ENCODE results near the gene WDR53. TPM values are rescaled to one million over a fixed set of nuclear protein-coding genes. Genes with fewer than 3 reads are reported as not detected.
"Not testable (repeated sequence)": the region's sequence is repeated elsewhere in the genome, so short reads cannot be mapped to it uniquely, and the experiment has no call there.

The WDR53 gene
- total RNA-seq (5.7 TPM), polyA plus RNA-seq (13.2 TPM)

DNA sequence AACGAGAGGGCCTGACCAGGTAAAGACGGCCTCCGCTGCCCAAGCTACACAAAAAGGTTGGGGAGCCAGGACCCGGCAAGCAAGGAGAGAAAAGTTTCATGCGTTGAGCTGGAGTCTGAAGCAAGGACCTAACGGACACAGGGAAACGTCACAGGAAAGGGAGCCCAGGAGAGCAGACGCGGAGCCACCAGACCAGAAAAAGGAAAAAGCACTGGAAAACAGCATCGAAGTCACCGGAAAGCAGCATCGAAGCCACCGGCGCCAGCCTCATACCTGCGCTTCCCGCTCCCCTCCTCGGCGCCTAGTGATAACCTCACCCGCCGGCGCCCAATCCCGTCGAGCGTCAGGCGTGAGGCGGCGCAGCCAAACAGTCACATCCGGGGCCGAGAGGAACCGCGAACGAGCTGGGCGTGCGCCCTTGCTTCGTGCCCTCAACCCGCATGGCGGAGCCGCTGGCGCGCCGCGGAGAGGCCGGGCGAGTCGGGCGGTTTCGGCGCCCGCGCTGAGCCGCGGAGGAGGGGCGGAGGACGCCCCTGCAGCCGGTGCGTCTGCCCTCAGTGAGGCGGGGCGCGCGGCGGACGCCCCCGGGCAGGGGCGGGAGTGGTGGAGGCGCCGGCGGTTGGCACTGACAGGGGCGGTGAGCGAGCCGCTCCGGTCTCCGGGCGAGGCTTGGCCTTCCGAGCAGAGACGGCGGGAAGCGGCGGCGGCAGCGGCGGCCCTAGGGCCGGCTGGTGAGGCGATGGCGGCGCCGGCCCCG is at the start of gene WDR53, which contains the start of gene FBXO45:
Gene WDR53 (minus strand): TSS at position 309 of the 757 bp plus-strand sequence. CDS start 7,079 bp downstream, outside the sequence.
Gene FBXO45 (plus strand): TSS at position 415 of the 757 bp plus-strand sequence. CDS start 325 bp downstream, at position 740.
- H3K27ac ChIP-seq (ENCODE audit: low read depth), result peak within 1 kb of the TSS; percentile 65
- H3K4me1 ChIP-seq (ENCODE audit: insufficient read depth), result peaks cover 2% of the 10 kb centered on the region
- WGBS, result under 1% methylated on average over 87 of the region's 87 CpGs
- peaks cover 1% of the 10 kb centered on the region for H3K36me3 ChIP-seq (ENCODE audit: insufficient read depth)
- peak; percentile 84 for DNase-seq (ENCODE audit: extremely low spot score)
- peak within 1 kb of the TSS; percentile 61 for H3K4me3 ChIP-seq (ENCODE audit: low read depth, low read length)

DNA sequence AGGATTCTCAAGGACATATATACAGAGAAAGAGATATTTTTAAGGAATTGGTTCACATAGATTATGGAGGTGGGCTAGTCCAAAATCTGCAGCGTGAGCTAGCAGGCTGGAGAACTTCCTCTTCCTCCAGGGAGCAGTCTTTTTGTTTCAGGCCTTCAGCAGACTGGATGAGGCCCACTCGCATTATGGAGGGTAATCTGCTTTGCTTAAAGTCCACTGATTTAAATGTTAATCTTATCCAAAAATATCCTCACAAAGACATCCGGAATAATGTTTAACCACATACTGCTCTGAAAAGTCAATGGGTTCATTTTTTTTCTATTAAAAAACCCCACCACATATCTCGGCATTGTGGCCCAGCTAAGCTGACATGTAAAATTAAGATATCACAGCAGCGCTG is 48.9 kb upstream of the WDR53 start:
- Histone ChIP-seq H3K4me3 (ENCODE audit: low read depth, low read length) (no peak overlapping the region), H3K27ac (ENCODE audit: low read depth) (no peak overlapping the region), H3K4me1 (ENCODE audit: insufficient read depth) (no peaks in the 10 kb centered on the region), H3K36me3 (ENCODE audit: insufficient read depth) (no peaks in the 10 kb centered on the region)
- 64% methylated on average over 5 of the region's 5 CpGs for WGBS
- no peak for DNase-seq (ENCODE audit: extremely low spot score)

DNA sequence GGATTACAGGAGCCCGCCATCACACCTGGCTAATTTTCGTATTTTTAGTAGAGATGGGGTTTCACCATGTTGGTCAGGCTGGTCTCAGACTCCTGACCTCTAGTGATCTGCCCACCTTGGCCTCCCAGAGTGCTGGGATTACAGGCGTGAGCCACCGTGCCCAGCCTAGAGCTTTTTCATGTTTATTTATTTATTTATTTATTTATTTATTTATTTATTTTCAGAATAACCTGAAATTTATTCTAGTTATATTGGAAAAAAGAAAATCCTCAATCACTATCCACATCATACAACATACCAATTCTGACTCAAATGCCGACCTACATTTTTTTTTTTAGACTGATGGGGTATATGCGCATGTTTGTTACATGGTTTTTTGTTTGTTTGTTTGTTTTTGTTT is 46.9 kb upstream of the WDR53 start:
- not testable (repeated sequence) for H3K27ac ChIP-seq (ENCODE audit: low read depth); H3K36me3 ChIP-seq (ENCODE audit: insufficient read depth); H3K4me1 ChIP-seq (ENCODE audit: insufficient read depth); H3K4me3 ChIP-seq (ENCODE audit: low read depth, low read length); DNase-seq (ENCODE audit: extremely low spot score)
- WGBS, result 92% methylated on average over 6 of the region's 6 CpGs

DNA sequence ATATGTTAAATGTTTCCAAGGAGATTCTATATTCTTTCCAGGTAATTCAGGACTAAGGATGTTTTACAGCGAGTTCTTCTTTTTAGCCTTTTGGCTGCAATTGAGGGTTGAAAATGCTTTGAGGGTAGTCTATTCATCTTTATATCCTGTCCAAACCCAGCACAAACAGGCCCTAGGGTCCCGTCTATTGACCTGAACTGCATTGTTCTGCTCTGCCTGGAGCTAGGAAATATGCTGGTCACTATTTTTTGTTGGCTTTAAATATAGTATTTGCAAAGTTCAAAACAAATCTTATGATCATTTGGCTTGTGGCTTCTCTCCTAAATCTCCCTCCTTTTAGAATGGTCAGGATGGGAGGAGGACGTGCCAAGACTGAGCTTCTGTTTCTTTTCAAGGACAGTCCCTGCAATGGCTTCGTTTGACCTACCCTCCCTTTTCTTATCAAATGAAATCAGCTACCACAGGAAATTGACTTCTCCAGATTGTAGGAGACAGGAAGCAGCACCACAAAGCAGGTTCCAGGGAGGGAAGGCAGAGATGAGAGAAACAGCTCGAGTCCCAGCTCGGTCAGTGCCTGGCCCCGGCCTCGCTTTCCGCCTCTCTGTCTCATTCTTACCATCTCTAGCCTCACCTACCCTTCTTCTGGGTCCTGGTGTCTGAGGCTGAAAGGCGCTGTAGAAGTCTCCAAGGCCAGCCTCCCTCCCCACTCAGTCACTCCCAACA is 43.6 kb upstream of the WDR53 start:
- no peak for DNase-seq (ENCODE audit: extremely low spot score)
- WGBS, result 44% methylated on average over 10 of the region's 10 CpGs
- Histone ChIP-seq H3K4me1 (ENCODE audit: insufficient read depth) (no peaks in the 10 kb centered on the region), H3K27ac (ENCODE audit: low read depth) (no peak overlapping the region), H3K4me3 (ENCODE audit: low read depth, low read length) (no peak overlapping the region), H3K36me3 (ENCODE audit: insufficient read depth) (no peaks in the 10 kb centered on the region)

DNA sequence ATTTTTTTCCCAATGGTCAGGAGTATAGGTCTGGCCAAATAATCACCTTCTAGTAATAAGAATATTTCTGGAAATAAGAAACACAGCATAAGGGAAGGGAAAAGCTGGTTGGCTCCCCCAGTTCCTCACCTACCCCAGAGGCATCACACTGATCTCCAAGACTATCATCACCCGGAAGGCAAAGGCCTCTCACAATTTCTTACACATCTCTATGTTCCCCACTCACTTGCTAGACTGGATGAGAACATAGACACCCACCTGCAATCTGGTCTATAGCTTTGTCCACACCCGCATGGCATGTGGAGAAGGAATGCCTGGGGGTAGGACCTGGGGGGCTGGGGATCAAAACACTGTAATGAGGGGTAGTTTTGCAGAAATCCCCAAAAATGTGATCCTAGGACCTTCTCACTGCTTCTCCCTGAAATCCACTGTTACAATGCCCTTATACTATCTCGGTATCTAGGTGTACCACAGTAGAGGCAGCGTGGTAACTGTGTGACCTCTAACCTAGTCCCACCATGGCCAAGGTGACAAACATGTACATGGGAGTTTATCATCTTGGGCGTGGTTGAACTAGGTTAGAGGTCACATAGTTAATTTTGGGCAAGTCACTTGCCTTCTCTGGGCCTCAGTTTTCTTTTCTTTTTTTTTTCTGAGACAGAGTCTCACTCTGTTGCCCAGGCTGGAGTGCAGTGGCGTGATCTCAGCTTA is 41.6 kb upstream of the WDR53 start:
- DNase-seq (ENCODE audit: extremely low spot score), result no peak
- Histone ChIP-seq H3K4me1 (ENCODE audit: insufficient read depth) (no peaks in the 10 kb centered on the region), H3K27ac (ENCODE audit: low read depth) (no peak overlapping the region), H3K36me3 (ENCODE audit: insufficient read depth) (no peaks in the 10 kb centered on the region), H3K4me3 (ENCODE audit: low read depth, low read length) (no peak overlapping the region)
- 78% methylated on average over 6 of the region's 6 CpGs for WGBS

DNA sequence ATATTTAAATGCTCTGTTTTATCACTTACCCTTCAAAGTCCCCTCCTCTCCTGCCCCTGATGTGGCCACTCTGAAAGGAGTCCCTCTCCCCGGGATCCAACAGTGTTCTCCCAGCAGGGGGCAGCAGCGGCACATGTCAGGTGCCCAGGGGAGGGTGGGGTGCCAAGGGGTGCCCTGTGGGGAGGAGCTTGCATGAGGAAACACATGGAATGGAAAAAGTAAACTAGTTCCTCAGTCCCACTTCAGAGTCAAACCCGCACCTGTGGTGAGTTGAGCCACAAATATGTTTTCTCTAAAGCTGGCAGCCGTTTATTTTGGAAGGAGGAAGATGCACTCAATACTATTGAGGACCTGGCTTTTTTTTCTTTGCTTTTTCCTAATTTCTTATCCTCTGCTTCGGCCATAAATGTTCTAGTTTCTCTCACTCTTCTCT is 41.0 kb upstream of the WDR53 start:
- H3K27ac ChIP-seq (ENCODE audit: low read depth), result no peak overlapping the region
- 18% methylated on average over 5 of the region's 5 CpGs for WGBS
- H3K4me3 ChIP-seq (ENCODE audit: low read depth, low read length), result no peak overlapping the region

DNA sequence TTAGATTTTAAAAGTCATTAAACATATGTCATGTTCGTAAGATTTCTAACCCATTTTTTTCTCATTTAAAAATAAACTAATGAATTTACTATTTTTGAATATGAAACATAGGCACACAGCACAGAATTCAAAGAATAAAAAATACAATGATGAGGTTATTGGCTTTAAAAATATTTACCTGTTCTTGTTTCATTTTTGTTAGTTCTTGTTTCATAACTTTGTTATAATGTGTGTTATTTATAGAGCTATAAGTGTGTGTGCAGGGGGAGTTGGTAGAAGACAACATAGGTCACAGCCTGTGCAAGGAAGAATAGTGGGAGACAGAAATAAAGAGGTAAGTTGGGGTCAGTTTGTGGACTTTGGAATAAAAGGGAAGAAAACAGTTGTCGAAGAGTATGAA is 40.3 kb upstream of the WDR53 start:
- no peak for DNase-seq (ENCODE audit: extremely low spot score)
- H3K4me3 ChIP-seq (ENCODE audit: low read depth, low read length), result no peak overlapping the region
- H3K36me3 ChIP-seq (ENCODE audit: insufficient read depth), result no peaks in the 10 kb centered on the region
- no peaks in the 10 kb centered on the region for H3K4me1 ChIP-seq (ENCODE audit: insufficient read depth)
- no peak overlapping the region for H3K27ac ChIP-seq (ENCODE audit: low read depth)
- WGBS, result 98% methylated on average over 2 of the region's 2 CpGs

More for the DNA sequence above, 41.0 kb upstream of the WDR53 start:
- no peaks in the 10 kb centered on the region for H3K4me1 ChIP-seq (ENCODE audit: insufficient read depth)
- peak; percentile 45 for DNase-seq (ENCODE audit: extremely low spot score)
- H3K36me3 ChIP-seq (ENCODE audit: insufficient read depth), result no peaks in the 10 kb centered on the region

DNA sequence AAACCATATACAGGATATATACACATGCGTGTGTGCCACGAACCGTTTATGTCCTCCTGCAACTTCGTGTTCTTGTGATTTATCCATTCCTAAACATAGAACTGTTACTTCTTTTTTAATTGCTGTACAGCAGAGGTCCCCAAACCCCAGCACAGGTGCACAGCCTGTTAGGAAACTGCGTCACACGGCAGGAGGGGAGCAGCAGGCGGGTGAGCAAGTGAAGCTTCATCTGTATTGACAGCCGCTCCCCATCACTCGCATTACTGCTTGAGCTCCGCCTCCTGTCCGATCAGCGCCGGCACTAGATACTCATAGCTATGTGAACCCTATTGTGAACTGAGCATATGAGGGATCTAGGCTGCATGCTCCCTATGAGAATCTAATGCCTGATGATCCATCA is 36.2 kb upstream of the WDR53 start:
- no peak for DNase-seq (ENCODE audit: extremely low spot score)
- Histone ChIP-seq H3K27ac (ENCODE audit: low read depth) (no peak overlapping the region), H3K36me3 (ENCODE audit: insufficient read depth) (no peaks in the 10 kb centered on the region), H3K4me3 (ENCODE audit: low read depth, low read length) (no peak overlapping the region), H3K4me1 (ENCODE audit: insufficient read depth) (no peaks in the 10 kb centered on the region)
- 63% methylated on average over 13 of the region's 13 CpGs for WGBS

DNA sequence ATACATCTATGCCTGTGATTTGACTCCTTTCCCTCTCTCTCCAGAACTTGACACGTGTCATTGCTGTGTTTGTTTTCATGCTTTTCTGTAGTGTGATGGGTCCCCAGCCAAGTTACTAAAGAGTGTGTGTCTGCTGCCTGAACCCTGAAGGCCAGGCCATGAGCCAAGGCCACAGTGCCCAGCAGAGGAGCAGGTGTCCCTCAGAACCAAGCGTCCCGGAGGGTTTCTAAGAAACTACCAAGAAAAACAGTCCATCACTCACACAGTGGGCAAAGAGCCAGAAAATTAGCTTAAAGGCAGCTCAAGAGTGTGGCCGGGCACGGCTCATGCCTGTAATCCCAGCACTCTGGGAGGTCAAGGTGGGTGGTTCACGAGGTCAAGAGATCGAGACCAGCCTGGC is 35.3 kb upstream of the WDR53 start:
- Histone ChIP-seq H3K4me1 (ENCODE audit: insufficient read depth) (no peaks in the 10 kb centered on the region), H3K4me3 (ENCODE audit: low read depth, low read length) (no peak overlapping the region), H3K36me3 (ENCODE audit: insufficient read depth) (no peaks in the 10 kb centered on the region), H3K27ac (ENCODE audit: low read depth) (no peak overlapping the region)
- WGBS, result 68% methylated on average over 7 of the region's 7 CpGs
- DNase-seq (ENCODE audit: extremely low spot score), result no peak

DNA sequence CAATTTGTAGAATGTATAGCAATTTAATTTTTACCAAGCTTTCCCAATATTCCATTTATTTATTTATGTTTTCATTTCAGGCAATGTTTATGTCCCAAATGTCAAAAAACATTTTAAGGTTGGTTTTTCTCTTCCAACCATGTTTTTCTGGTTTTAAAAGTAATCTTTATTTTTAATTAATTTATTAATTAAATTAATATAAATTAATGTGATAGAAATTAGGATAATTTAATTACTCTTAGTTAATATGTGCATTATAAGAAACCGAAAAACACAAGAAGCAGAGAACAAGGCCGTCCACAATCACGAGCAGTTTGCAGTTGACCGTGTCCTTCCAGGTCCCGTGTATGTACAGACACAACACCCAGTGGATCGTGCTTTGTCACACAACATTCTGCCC is 34.3 kb upstream of the WDR53 start:
- H3K27ac ChIP-seq (ENCODE audit: low read depth), result no peak overlapping the region
- WGBS, result 94% methylated on average over 6 of the region's 6 CpGs
- H3K4me1 ChIP-seq (ENCODE audit: insufficient read depth), result no peaks in the 10 kb centered on the region
- DNase-seq (ENCODE audit: extremely low spot score), result no peak
- H3K36me3 ChIP-seq (ENCODE audit: insufficient read depth), result no peaks in the 10 kb centered on the region
- H3K4me3 ChIP-seq (ENCODE audit: low read depth, low read length), result no peak overlapping the region

DNA sequence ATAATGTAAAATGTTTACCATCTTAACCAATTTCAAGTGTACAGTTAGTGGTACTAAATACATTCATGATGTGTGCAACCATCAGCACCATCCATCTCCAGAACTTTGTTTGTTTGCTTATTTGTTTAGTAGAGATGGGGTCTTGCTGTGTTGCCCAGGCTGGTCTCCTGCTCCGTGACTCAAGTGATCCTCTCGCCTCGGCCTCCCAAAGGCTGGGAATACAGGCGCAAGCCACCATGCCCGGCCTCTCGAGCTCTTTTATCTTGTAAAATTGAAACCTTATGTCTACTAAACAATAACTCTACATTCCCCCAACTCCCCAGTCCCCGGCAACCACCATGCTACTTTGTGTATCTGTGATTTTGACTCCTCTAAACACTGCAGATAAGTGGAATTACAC is 32.0 kb upstream of the WDR53 start:
- WGBS, result 86% methylated on average over 7 of the region's 7 CpGs
- no peak for DNase-seq (ENCODE audit: extremely low spot score)
- Histone ChIP-seq H3K36me3 (ENCODE audit: insufficient read depth) (no peaks in the 10 kb centered on the region), H3K4me1 (ENCODE audit: insufficient read depth) (no peaks in the 10 kb centered on the region), H3K4me3 (ENCODE audit: low read depth, low read length) (no peak overlapping the region), H3K27ac (ENCODE audit: low read depth) (no peak overlapping the region)

DNA sequence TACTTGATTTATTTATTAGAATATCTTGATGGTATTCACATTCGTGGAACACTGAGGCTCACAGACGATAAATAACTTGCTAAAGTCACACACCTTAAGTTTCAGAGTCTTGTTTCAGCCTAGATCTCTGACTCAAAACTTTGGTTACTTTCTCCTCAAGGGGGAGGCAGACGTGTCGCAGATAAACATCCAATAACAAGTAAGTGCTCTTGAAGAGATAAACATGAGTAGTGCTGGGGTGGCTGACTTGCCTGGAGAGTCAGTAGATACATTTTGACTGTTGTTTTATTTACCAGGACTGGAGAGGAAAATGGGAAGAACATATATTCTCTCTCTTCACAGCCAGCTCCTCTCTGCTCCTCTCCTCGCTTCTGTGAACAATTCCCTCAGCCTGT is 31.4 kb upstream of the WDR53 start:
- no peak for DNase-seq (ENCODE audit: extremely low spot score)
- H3K4me3 ChIP-seq (ENCODE audit: low read depth, low read length), result no peak overlapping the region
- 73% methylated on average over 5 of the region's 5 CpGs for WGBS
- no peak overlapping the region for H3K27ac ChIP-seq (ENCODE audit: low read depth)
- H3K4me1 ChIP-seq (ENCODE audit: insufficient read depth), result no peaks in the 10 kb centered on the region
- no peaks in the 10 kb centered on the region for H3K36me3 ChIP-seq (ENCODE audit: insufficient read depth)

DNA sequence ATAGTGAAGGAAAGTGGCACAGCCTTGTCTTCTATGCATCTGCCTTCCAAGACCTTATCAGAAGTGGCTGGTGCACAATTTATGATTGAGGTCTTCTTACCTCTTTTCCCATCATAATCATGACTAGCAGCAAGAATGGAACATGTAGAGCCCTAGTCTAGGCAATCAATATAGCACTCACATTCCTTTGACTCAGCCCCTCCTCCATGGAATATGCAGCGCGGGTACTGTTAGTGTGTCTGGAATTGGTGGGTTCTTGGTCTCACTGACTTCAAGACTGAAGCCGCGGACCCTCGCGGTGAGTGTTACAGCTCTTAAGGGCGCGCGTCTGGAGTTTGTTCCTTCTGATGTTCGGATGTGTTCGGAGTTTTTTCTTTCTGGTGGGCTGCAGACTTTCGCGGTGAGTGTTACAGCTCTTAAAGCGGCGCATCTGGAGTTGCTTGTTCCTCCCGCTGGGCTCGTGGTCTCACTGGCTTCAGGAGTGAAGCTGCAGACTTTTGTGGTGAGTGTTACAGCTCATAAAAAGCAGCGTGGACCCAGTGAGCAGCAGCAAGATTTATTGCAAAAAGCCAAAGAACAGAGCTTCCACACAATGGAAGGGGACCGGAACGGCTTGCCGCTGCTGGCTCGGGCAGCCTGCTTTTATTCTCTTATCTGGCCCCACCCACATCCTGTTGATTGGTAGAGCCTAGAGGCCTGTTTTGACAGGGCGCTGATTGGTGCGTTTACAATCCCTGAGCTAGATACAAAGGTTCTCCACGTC is 29.8 kb upstream of the WDR53 start:
- not testable (repeated sequence) for H3K4me3 ChIP-seq (ENCODE audit: low read depth, low read length); H3K27ac ChIP-seq (ENCODE audit: low read depth); H3K36me3 ChIP-seq (ENCODE audit: insufficient read depth); DNase-seq (ENCODE audit: extremely low spot score); H3K4me1 ChIP-seq (ENCODE audit: insufficient read depth)
- WGBS, result 44% methylated on average over 25 of the region's 25 CpGs

Measured in urinary bladder (tissue), 4 donors.